Bronchial epithelial cell (primary cell): ENCODE data around the gene LEF1. TPM values are rescaled to one million over a fixed set of nuclear protein-coding genes. Genes with fewer than 3 reads are reported as not detected.
A peak's percentile ranks its signal among the peaks of the same experiment; 100 is the strongest.

Experiments used
- DNase-seq: peaks from one replicate; pipeline ENCODE4 v3.0.0-alpha.2; 2010; ENCODE audit warnings: low read depth
- FAIRE-seq: peaks from 2 replicates; lab custom pipeline; 2011; peaks lifted over from hg19 to GRCh38; lab: Jason Lieb, UNC
- H3K27me3 ChIP-seq: 2 replicates; pipeline ENCODE4 v1.5.1; 2011; ENCODE audit warnings: low read length; ENCODE audit not compliant: control insufficient read depth, insufficient read depth
- H3K36me3 ChIP-seq: 2 replicates; pipeline ENCODE4 v1.5.1; 2011; ENCODE audit warnings: low read length; ENCODE audit not compliant: control insufficient read depth, insufficient read depth
- H3K4me3 ChIP-seq: 2 replicates; pipeline ENCODE4 v1.5.1; 2011; ENCODE audit warnings: mild to moderate bottlenecking, low read depth, low read length, control low read depth
- total RNA-seq: library from RNA; depleted of rRNA; stranded (reverse); fragments of >200 nt; gene quantifications from 2 replicates; pipeline ENCODE4 v1.2.1, GENCODE V29; 2014
- TF ChIP-seq, protein P1 (sequence below): IDR thresholded peaks from 2 replicates; pipeline ENCODE4 v1.5.1; 2011; ENCODE audit warnings: mild to moderate bottlenecking, moderate library complexity, low read length, control low read depth, inconsistent platforms; ENCODE audit not compliant: insufficient read depth, severe bottlenecking

Gene LEF1
- total RNA-seq = not detected in 2 replicates

DNA sequence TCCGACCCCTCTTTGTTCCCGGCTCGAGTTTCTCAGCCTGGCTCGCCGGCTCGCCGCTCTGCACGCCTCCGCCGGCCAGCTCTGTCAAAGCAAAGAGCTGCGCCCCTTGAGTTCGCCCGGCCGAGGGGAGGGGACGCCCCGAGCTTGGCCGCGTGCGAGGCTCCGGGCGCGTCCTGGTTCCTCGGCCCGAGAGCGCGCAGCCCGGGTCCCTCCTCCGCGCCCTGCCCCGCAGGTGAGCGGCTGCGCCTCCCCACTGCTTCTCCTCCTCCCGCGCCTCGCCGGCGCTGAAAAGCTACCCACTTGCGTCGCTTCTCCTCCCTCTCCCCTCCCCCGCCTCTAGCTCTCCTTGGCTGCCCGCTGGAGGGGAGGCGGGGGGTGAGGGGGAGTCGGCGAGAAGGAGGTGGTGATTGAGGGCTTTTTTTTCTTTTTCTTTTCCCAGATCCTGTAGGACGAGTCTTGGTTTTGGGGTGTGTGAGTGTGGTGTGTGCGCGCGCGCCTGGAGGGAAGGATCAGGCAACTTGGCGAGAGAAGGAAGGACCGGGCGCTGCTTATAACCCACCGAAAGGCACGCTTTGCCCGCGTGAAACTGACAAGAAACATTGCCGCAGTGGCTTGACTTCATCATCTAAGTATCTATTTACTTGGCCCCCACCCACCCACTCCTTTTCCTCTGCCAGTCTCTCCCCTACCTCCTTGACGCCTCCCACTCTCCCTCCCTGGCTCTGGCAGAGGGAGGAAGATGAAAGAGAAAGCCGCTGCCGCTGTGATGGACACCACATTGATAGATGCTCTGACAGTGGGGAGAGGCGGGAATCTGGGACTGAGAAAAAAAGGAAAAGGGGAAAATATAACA is at the start of gene LEF1:
TSS of gene LEF1 (minus strand) at position 262 of the 853 bp plus-strand sequence. CDS start 1,165 bp downstream, outside the sequence.
- H3K36me3 ChIP-seq = no peaks in the 10 kb centered on the region
- no peak for DNase-seq
- TF ChIP-seq, protein P1, sequence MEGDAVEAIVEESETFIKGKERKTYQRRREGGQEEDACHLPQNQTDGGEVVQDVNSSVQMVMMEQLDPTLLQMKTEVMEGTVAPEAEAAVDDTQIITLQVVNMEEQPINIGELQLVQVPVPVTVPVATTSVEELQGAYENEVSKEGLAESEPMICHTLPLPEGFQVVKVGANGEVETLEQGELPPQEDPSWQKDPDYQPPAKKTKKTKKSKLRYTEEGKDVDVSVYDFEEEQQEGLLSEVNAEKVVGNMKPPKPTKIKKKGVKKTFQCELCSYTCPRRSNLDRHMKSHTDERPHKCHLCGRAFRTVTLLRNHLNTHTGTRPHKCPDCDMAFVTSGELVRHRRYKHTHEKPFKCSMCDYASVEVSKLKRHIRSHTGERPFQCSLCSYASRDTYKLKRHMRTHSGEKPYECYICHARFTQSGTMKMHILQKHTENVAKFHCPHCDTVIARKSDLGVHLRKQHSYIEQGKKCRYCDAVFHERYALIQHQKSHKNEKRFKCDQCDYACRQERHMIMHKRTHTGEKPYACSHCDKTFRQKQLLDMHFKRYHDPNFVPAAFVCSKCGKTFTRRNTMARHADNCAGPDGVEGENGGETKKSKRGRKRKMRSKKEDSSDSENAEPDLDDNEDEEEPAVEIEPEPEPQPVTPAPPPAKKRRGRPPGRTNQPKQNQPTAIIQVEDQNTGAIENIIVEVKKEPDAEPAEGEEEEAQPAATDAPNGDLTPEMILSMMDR = no peak
- peaks cover 68% of the 10 kb centered on the region for H3K27me3 ChIP-seq
- peak within 1 kb of the TSS; percentile 32 for H3K4me3 ChIP-seq
- FAIRE-seq = no peak

GRCh38 chr4:108216510-108216909 is 47.8 kb upstream of the LEF1 start:
- no peak for FAIRE-seq

DNA sequence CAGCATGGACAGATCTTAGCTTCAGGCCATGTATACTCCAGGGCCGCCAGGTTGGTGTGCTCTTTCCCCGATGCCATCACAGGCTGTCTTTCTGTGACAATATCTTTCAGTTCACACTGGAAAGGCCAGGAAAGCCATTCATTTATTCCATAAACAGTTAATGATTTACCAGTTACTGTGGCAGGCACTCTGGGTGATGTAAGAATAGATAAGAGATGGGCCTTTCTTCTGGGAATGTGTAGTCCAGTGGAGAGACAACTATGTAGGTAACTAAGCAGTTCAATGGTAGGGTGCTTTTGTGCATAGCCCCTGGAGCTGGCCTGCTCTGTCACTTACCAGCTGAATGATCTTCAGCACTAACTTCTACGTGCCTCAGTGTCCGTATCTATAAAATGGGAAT is 46.3 kb upstream of the LEF1 start:
- TF ChIP-seq, protein P1 = no peak
- no peak for FAIRE-seq
- no peaks in the 10 kb centered on the region for H3K36me3 ChIP-seq
- no peak overlapping the region for H3K4me3 ChIP-seq
- no peak for DNase-seq
- H3K27me3 ChIP-seq = no peaks in the 10 kb centered on the region

More at GRCh38 chr4:108216510-108216909, 47.8 kb upstream of the LEF1 start:
- Histone ChIP-seq H3K27me3 (no peaks in the 10 kb centered on the region), H3K4me3 (no peak overlapping the region), H3K36me3 (no peaks in the 10 kb centered on the region)
- TF ChIP-seq, protein P1 = no peak
- DNase-seq = no peak

DNA sequence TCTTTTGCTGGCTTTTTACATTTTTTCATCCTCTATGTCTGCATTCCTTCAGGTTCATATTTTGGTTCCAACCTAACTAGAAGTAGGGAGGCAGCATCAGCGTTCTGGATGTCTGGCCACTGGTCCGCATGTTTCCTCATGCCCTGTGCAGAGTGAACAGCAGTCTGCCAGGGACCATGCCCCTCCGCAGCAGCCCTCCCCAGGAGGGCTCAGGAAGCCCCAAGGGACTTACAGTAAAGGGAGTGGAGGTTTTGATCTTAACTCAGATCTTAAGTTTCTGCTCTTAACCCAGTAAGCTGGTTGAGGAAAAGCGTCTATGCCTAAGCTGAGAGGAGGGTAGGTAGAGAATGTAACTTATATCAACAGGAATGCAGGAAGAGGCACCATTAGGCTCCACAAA is 45.0 kb upstream of the LEF1 start:
- Histone ChIP-seq H3K4me3 (no peak overlapping the region), H3K36me3 (no peaks in the 10 kb centered on the region), H3K27me3 (no peaks in the 10 kb centered on the region)
- DNase-seq (no peak), FAIRE-seq (no peak)
- TF ChIP-seq, protein P1 = no peak

GRCh38 chr4:108213308-108213707 is 44.6 kb upstream of the LEF1 start:
- FAIRE-seq = no peak
- DNase-seq = no peak
- TF ChIP-seq, protein P1 = no peak
- no peaks in the 10 kb centered on the region for H3K36me3 ChIP-seq
- no peaks in the 10 kb centered on the region for H3K27me3 ChIP-seq
- no peak overlapping the region for H3K4me3 ChIP-seq
